ENCODE results near the gene GPR37L1. TPM values are rescaled to one million over a fixed set of nuclear protein-coding genes. Genes with fewer than 3 reads are reported as not detected.

GPR37L1 gene
- total RNA-seq (2014; rRNA removed; shearing (Covaris generic)), result not detected in 2 replicates
- polyA plus RNA-seq (2016; fragmentation: Nextera tagmentation; extraction: Ambion mirVana), result 0.03 TPM in 1 of 2 replicates, not detected in the other

DNA sequence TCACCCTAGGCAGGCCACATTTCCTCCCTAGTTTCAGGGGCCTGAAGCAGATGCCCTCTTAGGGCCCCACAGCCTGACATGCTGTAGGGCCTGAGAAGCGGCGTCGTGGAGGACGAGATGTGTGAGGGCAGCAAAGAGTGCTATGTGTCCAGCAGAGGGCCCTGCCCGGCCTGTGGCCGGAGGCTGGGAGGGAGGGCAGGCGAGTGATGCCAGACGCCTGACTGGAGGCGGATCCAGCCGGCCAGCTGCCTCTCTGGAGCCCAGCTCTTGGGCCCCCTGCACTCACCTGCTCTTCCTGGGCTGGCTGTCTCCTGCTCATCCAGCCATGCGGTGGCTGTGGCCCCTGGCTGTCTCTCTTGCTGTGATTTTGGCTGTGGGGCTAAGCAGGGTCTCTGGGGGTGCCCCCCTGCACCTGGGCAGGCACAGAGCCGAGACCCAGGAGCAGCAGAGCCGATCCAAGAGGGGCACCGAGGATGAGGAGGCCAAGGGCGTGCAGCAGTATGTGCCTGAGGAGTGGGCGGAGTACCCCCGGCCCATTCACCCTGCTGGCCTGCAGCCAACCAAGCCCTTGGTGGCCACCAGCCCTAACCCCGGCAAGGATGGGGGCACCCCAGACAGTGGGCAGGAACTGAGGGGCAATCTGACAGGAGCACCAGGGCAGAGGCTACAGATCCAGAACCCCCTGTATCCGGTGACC, at the start of gene GPR37L1:
Gene GPR37L1 (plus strand): TSS at position 279 of the 697 bp plus-strand sequence. CDS start 47 bp downstream, at position 326.
- H3K27ac ChIP-seq, result no peak within 1 kb of the TSS
- H2AFZ ChIP-seq, result no peak within 1 kb of the TSS
- in situ Hi-C loops (cut with MboI), result loop anchor here (25.0 kb wide), 1 partner anchor 235 kb away; the partner anchor contains the start of gene SHISA4
- no peaks in the 10 kb centered on the region for H3K4me1 ChIP-seq (ENCODE audit: insufficient read depth)
- H3K36me3 ChIP-seq (ENCODE audit: low read depth), result no peaks in the 10 kb centered on the region
- 64 to 72% methylated on average over 18 to 19 of the region's 19 CpGs for WGBS, 2 experiments (ENCODE audit: low coverage in 1 of 2, low lambda C conversion rate in 2 of 2, missing lambda C conversion rate in 2 of 2)
- DNase-seq, result peak; percentile 36
- H3K9ac ChIP-seq, result no peak within 1 kb of the TSS
- no peak within 1 kb of the TSS for H3K4me3 ChIP-seq
- no peaks in the 10 kb centered on the region for H3F3A ChIP-seq (ENCODE audit: insufficient read depth)
- TF ChIP-seq EZH2 (IDR thresholded peaks at IDR 0.05; ENCODE audit: insufficient read depth, poor library complexity, severe bottlenecking) (no peak), EZH2phosphoT487 (IDR thresholded peaks at IDR 0.05; ENCODE audit: insufficient read depth, low read depth) (no peak)
- no peak within 1 kb of the TSS for H3K4me2 ChIP-seq (ENCODE audit: unreplicated experiment)
- no peaks in the 10 kb centered on the region for H3K79me2 ChIP-seq (ENCODE audit: insufficient read depth)
- H3K9me2 ChIP-seq (ENCODE audit: insufficient read depth), result no peaks in the 10 kb centered on the region
- H3K27me3 ChIP-seq (replicated peaks; ENCODE audit: insufficient read depth), result no peaks in the 10 kb centered on the region; the same call in none of the 2 replicates
- no peaks in the 10 kb centered on the region for H4K20me1 ChIP-seq (ENCODE audit: insufficient read depth)
- H3K9me3 ChIP-seq (ENCODE audit: low read depth), result no peaks in the 10 kb centered on the region

- Histone ChIP-seq H3K4me2 (ENCODE audit: unreplicated experiment) (no peak overlapping the region), H4K20me1 (ENCODE audit: insufficient read depth) (no peaks in the 10 kb centered on the region), H3K9me2 (ENCODE audit: insufficient read depth) (no peaks in the 10 kb centered on the region), H3K4me3 (no peak overlapping the region), H3K4me1 (ENCODE audit: insufficient read depth) (peaks cover 8% of the 10 kb centered on the region; the same call in 1 of the 2 replicates), H3K36me3 (ENCODE audit: low read depth) (no peaks in the 10 kb centered on the region), H3K27ac (no peak overlapping the region), H3K9ac (no peak overlapping the region), H3K9me3 (ENCODE audit: low read depth) (no peaks in the 10 kb centered on the region), H3K79me2 (ENCODE audit: insufficient read depth) (no peaks in the 10 kb centered on the region), H3K27me3 (replicated peaks; ENCODE audit: insufficient read depth) (no peaks in the 10 kb centered on the region), H2AFZ (no peak overlapping the region), H3F3A (ENCODE audit: insufficient read depth) (no peaks in the 10 kb centered on the region)
- WGBS, 2 experiments (ENCODE audit: low coverage in 1 of 2, low lambda C conversion rate in 2 of 2, missing lambda C conversion rate in 2 of 2), result 90 to 95% methylated on average over 9 of the region's 9 CpGs
- TF ChIP-seq EZH2phosphoT487 (IDR thresholded peaks at IDR 0.05; ENCODE audit: insufficient read depth, low read depth) (no peak), EZH2 (IDR thresholded peaks at IDR 0.05; ENCODE audit: insufficient read depth, poor library complexity, severe bottlenecking) (no peak)
- in situ Hi-C loops (cut with MboI), result no loop called here
- DNase-seq, result no peak
Observed at GRCh38 chr1:202073206-202073605, 49.5 kb upstream of the GPR37L1 start.

GRCh38 chr1:202074985-202075384, 47.7 kb upstream of the GPR37L1 start:
- Histone ChIP-seq H3K9me2 (ENCODE audit: insufficient read depth) (no peaks in the 10 kb centered on the region), H3F3A (ENCODE audit: insufficient read depth) (no peaks in the 10 kb centered on the region), H3K9me3 (ENCODE audit: low read depth) (no peaks in the 10 kb centered on the region), H3K36me3 (ENCODE audit: low read depth) (no peaks in the 10 kb centered on the region), H3K4me3 (no peak overlapping the region), H4K20me1 (ENCODE audit: insufficient read depth) (no peaks in the 10 kb centered on the region), H3K27me3 (replicated peaks; ENCODE audit: insufficient read depth) (no peaks in the 10 kb centered on the region), H3K27ac (no peak overlapping the region), H3K79me2 (ENCODE audit: insufficient read depth) (no peaks in the 10 kb centered on the region), H3K4me1 (ENCODE audit: insufficient read depth) (peaks cover 8% of the 10 kb centered on the region; the same call in 1 of the 2 replicates), H3K9ac (no peak overlapping the region), H3K4me2 (ENCODE audit: unreplicated experiment) (no peak overlapping the region), H2AFZ (no peak overlapping the region)
- in situ Hi-C loops (cut with MboI), result no loop called here
- TF ChIP-seq EZH2phosphoT487 (IDR thresholded peaks at IDR 0.05; ENCODE audit: insufficient read depth, low read depth) (no peak), EZH2 (IDR thresholded peaks at IDR 0.05; ENCODE audit: insufficient read depth, poor library complexity, severe bottlenecking) (no peak)
- whole genome bisulfite sequencing, 2 experiments (ENCODE audit: low coverage in 1 of 2, low lambda C conversion rate in 2 of 2, missing lambda C conversion rate in 2 of 2), result 94% methylated on average over 1 of the region's 1 CpG
- DNase-seq, result no peak

DNA sequence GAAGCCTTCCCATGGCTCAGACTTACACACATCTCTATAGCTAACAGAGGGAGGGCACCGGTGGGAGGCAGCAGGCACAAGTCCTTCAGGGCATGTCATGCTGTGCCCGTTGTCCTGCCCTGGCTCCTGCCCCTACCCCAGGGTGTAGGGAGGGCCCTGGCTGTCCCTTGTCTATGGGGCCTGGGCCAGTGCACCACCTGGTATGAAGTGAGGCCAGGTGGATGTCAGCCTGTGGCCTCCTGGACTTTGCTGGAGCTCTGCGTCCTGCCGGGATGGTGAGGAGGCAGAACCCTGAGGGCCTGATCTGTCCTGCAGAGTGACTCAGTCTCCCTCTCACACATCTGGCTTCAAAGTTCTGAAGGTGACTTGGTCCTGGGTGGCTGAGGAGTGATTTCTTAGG, 47.3 kb upstream of the GPR37L1 start:
- Histone ChIP-seq H3K4me1 (ENCODE audit: insufficient read depth) (peaks cover 8% of the 10 kb centered on the region; the same call in 1 of the 2 replicates), H3K79me2 (ENCODE audit: insufficient read depth) (no peaks in the 10 kb centered on the region), H3K4me3 (no peak overlapping the region), H3K36me3 (ENCODE audit: low read depth) (no peaks in the 10 kb centered on the region), H3K4me2 (ENCODE audit: unreplicated experiment) (no peak overlapping the region), H4K20me1 (ENCODE audit: insufficient read depth) (no peaks in the 10 kb centered on the region), H3F3A (ENCODE audit: insufficient read depth) (no peaks in the 10 kb centered on the region), H3K9ac (no peak overlapping the region), H3K9me2 (ENCODE audit: insufficient read depth) (no peaks in the 10 kb centered on the region), H2AFZ (no peak overlapping the region), H3K27me3 (replicated peaks; ENCODE audit: insufficient read depth) (no peaks in the 10 kb centered on the region), H3K9me3 (ENCODE audit: low read depth) (no peaks in the 10 kb centered on the region), H3K27ac (no peak overlapping the region)
- 69 to 71% methylated on average over 4 of the region's 4 CpGs for WGBS, 2 experiments (ENCODE audit: low coverage in 1 of 2, low lambda C conversion rate in 2 of 2, missing lambda C conversion rate in 2 of 2)
- no peak for DNase-seq
- no peak for TF ChIP-seq EZH2phosphoT487 (IDR thresholded peaks at IDR 0.05; ENCODE audit: insufficient read depth, low read depth)
- no peak for TF ChIP-seq EZH2 (IDR thresholded peaks at IDR 0.05; ENCODE audit: insufficient read depth, poor library complexity, severe bottlenecking)
- in situ Hi-C loops (cut with MboI), result no loop called here
